T-helper 2 cell treated with Interferon-gamma antibody and Interleukin-4, amounts not matched to agents 5 μg/mL and 100 μg/mL, for 36 hours (primary cell): ENCODE measurements around the gene SMYD3.
"Not testable (repeated sequence)": the region's sequence is repeated elsewhere in the genome, so short reads cannot be mapped to it uniquely, and the experiment has no call there.

Experiments used
- DNase-seq: peaks from one replicate; pipeline ENCODE4 v3.0.0; 2021; ENCODE audit warnings: low spot score
- H3K27ac Mint-ChIP-seq: one replicate; pipeline ENCODE4 v1.8.0; 2021; ENCODE audit warnings: mild to moderate bottlenecking, mixed read lengths
- H3K27me3 Mint-ChIP-seq: one replicate; pipeline ENCODE4 v1.8.0; 2021; ENCODE audit warnings: low read depth, mixed read lengths
- H3K36me3 Mint-ChIP-seq: one replicate; pipeline ENCODE4 v1.8.0; 2021; ENCODE audit warnings: low read depth, mixed read lengths
- H3K4me1 Mint-ChIP-seq: one replicate; pipeline ENCODE4 v1.8.0; 2021; ENCODE audit warnings: low read depth, mixed read lengths
- H3K4me3 Mint-ChIP-seq: one replicate; pipeline ENCODE4 v1.8.0; 2022; ENCODE audit warnings: mild to moderate bottlenecking, moderate library complexity, mixed read lengths
- H3K9me3 Mint-ChIP-seq: one replicate; pipeline ENCODE4 v1.8.0; 2021; ENCODE audit warnings: mixed read lengths

Gene SMYD3

GRCh38 chr1:245816496-245816895 lies 690.6 kb downstream of the SMYD3 start:
- not testable (repeated sequence) for H3K9me3 Mint-ChIP-seq, H3K27me3 Mint-ChIP-seq, H3K4me3 Mint-ChIP-seq, DNase-seq, H3K36me3 Mint-ChIP-seq, H3K4me1 Mint-ChIP-seq, H3K27ac Mint-ChIP-seq

- H3K27me3 Mint-ChIP-seq, result no peaks in the 10 kb centered on the region
- no peaks in the 10 kb centered on the region for H3K4me1 Mint-ChIP-seq
These were observed 692.4 kb downstream of the SMYD3 start for GRCh38 chr1:245814651-245815050.

GRCh38 chr1:245812278-245812677 lies 694.8 kb downstream of the SMYD3 start:
- Mint-ChIP-seq H3K27ac (no peak overlapping the region), H3K4me1 (peaks cover 4% of the 10 kb centered on the region), H3K36me3 (no peaks in the 10 kb centered on the region), H3K27me3 (no peaks in the 10 kb centered on the region), H3K9me3 (no peaks in the 10 kb centered on the region), H3K4me3 (no peak overlapping the region)
- no peak for DNase-seq

More at GRCh38 chr1:245814651-245815050, 692.4 kb downstream of the SMYD3 start:
- no peaks in the 10 kb centered on the region for H3K9me3 Mint-ChIP-seq
- no peak overlapping the region for H3K27ac Mint-ChIP-seq
- no peaks in the 10 kb centered on the region for H3K36me3 Mint-ChIP-seq
- no peak overlapping the region for H3K4me3 Mint-ChIP-seq
- DNase-seq, result no peak

- DNase-seq, result no peak
- Mint-ChIP-seq H3K4me3 (no peak overlapping the region), H3K27me3 (no peaks in the 10 kb centered on the region), H3K9me3 (no peaks in the 10 kb centered on the region), H3K4me1 (peaks cover 4% of the 10 kb centered on the region), H3K36me3 (no peaks in the 10 kb centered on the region), H3K27ac (no peak overlapping the region)
These were observed 696.2 kb downstream of the SMYD3 start for GRCh38 chr1:245810789-245811337.

- H3K36me3 Mint-ChIP-seq, result no peaks in the 10 kb centered on the region
- no peak overlapping the region for H3K4me3 Mint-ChIP-seq
- no peak for DNase-seq
- H3K27ac Mint-ChIP-seq, result no peak overlapping the region
- no peaks in the 10 kb centered on the region for H3K9me3 Mint-ChIP-seq
- H3K27me3 Mint-ChIP-seq, result no peaks in the 10 kb centered on the region
- peaks cover 4% of the 10 kb centered on the region for H3K4me1 Mint-ChIP-seq
These were observed 696.8 kb downstream of the SMYD3 start for GRCh38 chr1:245810181-245810769.

GRCh38 chr1:245809361-245809760 lies 697.7 kb downstream of the SMYD3 start:
- Mint-ChIP-seq H3K4me1 (peaks cover 4% of the 10 kb centered on the region), H3K27ac (no peak overlapping the region)

GRCh38 chr1:245807954-245808719 lies 698.9 kb downstream of the SMYD3 start:
- peaks cover 4% of the 10 kb centered on the region for H3K4me1 Mint-ChIP-seq
- no peaks in the 10 kb centered on the region for H3K36me3 Mint-ChIP-seq
- no peak for DNase-seq
- H3K27ac Mint-ChIP-seq, result no peak overlapping the region
- no peak overlapping the region for H3K4me3 Mint-ChIP-seq
- H3K27me3 Mint-ChIP-seq, result no peaks in the 10 kb centered on the region
- no peaks in the 10 kb centered on the region for H3K9me3 Mint-ChIP-seq

More at GRCh38 chr1:245809361-245809760, 697.7 kb downstream of the SMYD3 start:
- no peaks in the 10 kb centered on the region for H3K9me3 Mint-ChIP-seq
- no peak overlapping the region for H3K4me3 Mint-ChIP-seq
- DNase-seq, result no peak
- no peaks in the 10 kb centered on the region for H3K27me3 Mint-ChIP-seq
- no peaks in the 10 kb centered on the region for H3K36me3 Mint-ChIP-seq

- Mint-ChIP-seq H3K9me3 (no peaks in the 10 kb centered on the region), H3K36me3 (no peaks in the 10 kb centered on the region), H3K27ac (no peak overlapping the region), H3K4me3 (no peak overlapping the region), H3K27me3 (no peaks in the 10 kb centered on the region), H3K4me1 (peaks cover 4% of the 10 kb centered on the region)
- no peak for DNase-seq
These were observed 699.8 kb downstream of the SMYD3 start for GRCh38 chr1:245807306-245807705.

- no peak overlapping the region for H3K4me3 Mint-ChIP-seq
These were observed 701.5 kb downstream of the SMYD3 start for GRCh38 chr1:245805532-245805931.

GRCh38 chr1:245804696-245805095 lies 702.4 kb downstream of the SMYD3 start:
- no peak for DNase-seq
- no peak overlapping the region for H3K27ac Mint-ChIP-seq
- H3K4me1 Mint-ChIP-seq, result peaks cover 4% of the 10 kb centered on the region
- no peaks in the 10 kb centered on the region for H3K36me3 Mint-ChIP-seq
- no peaks in the 10 kb centered on the region for H3K27me3 Mint-ChIP-seq
- no peaks in the 10 kb centered on the region for H3K9me3 Mint-ChIP-seq
- H3K4me3 Mint-ChIP-seq, result no peak overlapping the region

More at GRCh38 chr1:245805532-245805931, 701.5 kb downstream of the SMYD3 start:
- no peak for DNase-seq
- peaks cover 4% of the 10 kb centered on the region for H3K4me1 Mint-ChIP-seq
- no peaks in the 10 kb centered on the region for H3K27me3 Mint-ChIP-seq
- no peak overlapping the region for H3K27ac Mint-ChIP-seq
- H3K9me3 Mint-ChIP-seq, result no peaks in the 10 kb centered on the region
- H3K36me3 Mint-ChIP-seq, result no peaks in the 10 kb centered on the region

GRCh38 chr1:245803666-245804037 lies 703.4 kb downstream of the SMYD3 start:
- Mint-ChIP-seq H3K4me3 (no peak overlapping the region), H3K27ac (no peak overlapping the region), H3K4me1 (peaks cover 4% of the 10 kb centered on the region), H3K9me3 (no peaks in the 10 kb centered on the region), H3K36me3 (no peaks in the 10 kb centered on the region), H3K27me3 (no peaks in the 10 kb centered on the region)
- no peak for DNase-seq

- H3K27me3 Mint-ChIP-seq, result no peaks in the 10 kb centered on the region
These were observed 704.0 kb downstream of the SMYD3 start for GRCh38 chr1:245802941-245803665.

GRCh38 chr1:245800901-245801605 lies 706.0 kb downstream of the SMYD3 start:
- no peak overlapping the region for H3K4me3 Mint-ChIP-seq
- no peaks in the 10 kb centered on the region for H3K27me3 Mint-ChIP-seq
- no peak overlapping the region for H3K27ac Mint-ChIP-seq
- no peaks in the 10 kb centered on the region for H3K4me1 Mint-ChIP-seq
- DNase-seq, result no peak
- H3K36me3 Mint-ChIP-seq, result no peaks in the 10 kb centered on the region
- H3K9me3 Mint-ChIP-seq, result no peaks in the 10 kb centered on the region

More at GRCh38 chr1:245802941-245803665, 704.0 kb downstream of the SMYD3 start:
- Mint-ChIP-seq H3K9me3 (no peaks in the 10 kb centered on the region), H3K36me3 (no peaks in the 10 kb centered on the region), H3K4me3 (no peak overlapping the region), H3K4me1 (peaks cover 2% of the 10 kb centered on the region), H3K27ac (no peak overlapping the region)
- no peak for DNase-seq
